DMS79 (cell line): ENCODE results near the gene APBB1IP.
"Not testable (repeated sequence)": the region's sequence is repeated elsewhere in the genome, so short reads cannot be mapped to it uniquely, and the experiment has no call there.

Experiments
- DNase-seq: peaks from one replicate; lab custom pipeline; 2025; lab: John Stamatoyannopoulos, UW

The APBB1IP gene

GRCh38 chr10:26437637-26438461 lies at the start of gene APBB1IP:
Gene APBB1IP (plus strand): TSS chr10:26438341. CDS start chr10:26492327, 53,986 bp downstream.
- DNase-seq = no peak

- no peak for DNase-seq
These were observed 48.6 kb upstream of the APBB1IP start for GRCh38 chr10:26389533-26389932.

- DNase-seq = no peak
These were observed 46.1 kb upstream of the APBB1IP start for GRCh38 chr10:26391701-26392695.

- DNase-seq = not testable (repeated sequence)
These were observed 39.8 kb upstream of the APBB1IP start for GRCh38 chr10:26398353-26398752.

GRCh38 chr10:26407406-26407969 lies 30.7 kb upstream of the APBB1IP start:
- DNase-seq = no peak

GRCh38 chr10:26408858-26409494 lies 29.2 kb upstream of the APBB1IP start:
- no peak for DNase-seq

GRCh38 chr10:26410356-26410755 lies 27.8 kb upstream of the APBB1IP start:
- no peak for DNase-seq

- no peak for DNase-seq
These were observed 25.2 kb upstream of the APBB1IP start for GRCh38 chr10:26412932-26413331.

GRCh38 chr10:26413375-26413774 lies 24.8 kb upstream of the APBB1IP start:
- DNase-seq = no peak

GRCh38 chr10:26417136-26417535 lies 21.0 kb upstream of the APBB1IP start:
- DNase-seq = no peak

- no peak for DNase-seq
These were observed 15.2 kb upstream of the APBB1IP start for GRCh38 chr10:26422977-26423376.

- no peak for DNase-seq
These were observed 14.4 kb upstream of the APBB1IP start for GRCh38 chr10:26423722-26424121.

- no peak for DNase-seq
These were observed 7.4 kb upstream of the APBB1IP start for GRCh38 chr10:26430641-26431163.

- no peak for DNase-seq
These were observed 5.2 kb upstream of the APBB1IP start for GRCh38 chr10:26432938-26433337.

- DNase-seq = no peak
These were observed 2.3 kb upstream of the APBB1IP start for GRCh38 chr10:26435852-26436251.

GRCh38 chr10:26436848-26437247 lies 1.3 kb upstream of the APBB1IP start:
- DNase-seq = no peak

GRCh38 chr10:26438534-26439341 lies 597 bp downstream of the APBB1IP start:
- no peak for DNase-seq

- DNase-seq = no peak
These were observed 1.4 kb downstream of the APBB1IP start for GRCh38 chr10:26439406-26440087.

GRCh38 chr10:26440088-26440470 lies 1.9 kb downstream of the APBB1IP start:
- no peak for DNase-seq
